MCF 10A (cell line): ENCODE measurements around the gene RERE. TPM values are rescaled to one million over a fixed set of nuclear protein-coding genes. Genes with fewer than 3 reads are reported as not detected.

Source experiments
- BruUV-seq: library from RNA; stranded (reverse); fragments of 400-500 nt; replicated peaks from 2 replicates; lab custom pipeline; 2021; lab: Mats Ljungman, UMichigan
- CTCF ChIA-PET: fragments of 300-600 bp; sonication (Branson Sonifier 250); formaldehyde crosslinking; extraction: SDS; loops from one replicate; lab custom pipeline; 2021; ENCODE audit warnings: antibody characterized with exemption, inconsistent platforms; lab: Yijun Ruan, JAX
- POLR2A ChIA-PET: fragments of 300-600, 350-650 bp; sonication (Branson Sonifier 250); formaldehyde crosslinking; extraction: SDS; loops from one replicate; lab custom pipeline; 2020; ENCODE audit warnings: antibody characterized with exemption, inconsistent platforms; lab: Yijun Ruan, JAX
- DNase-seq: peaks from one replicate; pipeline ENCODE4 v3.0.0-alpha.2; 2018; ENCODE audit not compliant: unreplicated experiment
- H3K27ac Mint-ChIP-seq: one replicate; pipeline ENCODE4 v1.8.0; 2022; ENCODE audit warnings: mild to moderate bottlenecking, low read depth, mixed read lengths; ENCODE audit not compliant: unreplicated experiment
- H3K27me3 Mint-ChIP-seq: one replicate; pipeline ENCODE4 v1.8.0; 2022; ENCODE audit warnings: mixed read lengths; ENCODE audit not compliant: insufficient read depth, unreplicated experiment
- H3K36me3 Mint-ChIP-seq: one replicate; pipeline ENCODE4 v1.8.0; 2022; ENCODE audit warnings: mild to moderate bottlenecking, moderate library complexity, mixed read lengths; ENCODE audit not compliant: insufficient read depth, unreplicated experiment
- H3K4me1 Mint-ChIP-seq: one replicate; pipeline ENCODE4 v1.8.0; 2022; ENCODE audit warnings: mixed read lengths; ENCODE audit not compliant: insufficient read depth, unreplicated experiment
- H3K4me3 Mint-ChIP-seq: one replicate; pipeline ENCODE4 v1.8.0; 2022; ENCODE audit warnings: mild to moderate bottlenecking, moderate library complexity, mixed read lengths; ENCODE audit not compliant: unreplicated experiment
- H3K9me3 Mint-ChIP-seq: one replicate; pipeline ENCODE4 v1.8.0; 2022; ENCODE audit warnings: mixed read lengths; ENCODE audit not compliant: unreplicated experiment
- intact Hi-C: fragments of 100-400 bp; cut with micrococcal nuclease; formaldehyde crosslinking; loops from 2 replicates; pipeline ENCODE4 v1.14.1; 2022
- total RNA-seq: library from RNA; stranded (reverse); gene quantifications from 2 replicates; pipeline ENCODE4 v1.2.3, GENCODE V29; 2022
- TF ChIP-seq, protein P1 (sequence below): fragments of 200-600 bp; IDR thresholded peaks from one replicate; pipeline ENCODE4 v1.8.0; 2022; ENCODE audit warnings: antibody characterized with exemption, mild to moderate bottlenecking; ENCODE audit not compliant: unreplicated experiment

The RERE gene
- total RNA-seq, 1 experiment from 2014 or later = 48.4 TPM

DNA sequence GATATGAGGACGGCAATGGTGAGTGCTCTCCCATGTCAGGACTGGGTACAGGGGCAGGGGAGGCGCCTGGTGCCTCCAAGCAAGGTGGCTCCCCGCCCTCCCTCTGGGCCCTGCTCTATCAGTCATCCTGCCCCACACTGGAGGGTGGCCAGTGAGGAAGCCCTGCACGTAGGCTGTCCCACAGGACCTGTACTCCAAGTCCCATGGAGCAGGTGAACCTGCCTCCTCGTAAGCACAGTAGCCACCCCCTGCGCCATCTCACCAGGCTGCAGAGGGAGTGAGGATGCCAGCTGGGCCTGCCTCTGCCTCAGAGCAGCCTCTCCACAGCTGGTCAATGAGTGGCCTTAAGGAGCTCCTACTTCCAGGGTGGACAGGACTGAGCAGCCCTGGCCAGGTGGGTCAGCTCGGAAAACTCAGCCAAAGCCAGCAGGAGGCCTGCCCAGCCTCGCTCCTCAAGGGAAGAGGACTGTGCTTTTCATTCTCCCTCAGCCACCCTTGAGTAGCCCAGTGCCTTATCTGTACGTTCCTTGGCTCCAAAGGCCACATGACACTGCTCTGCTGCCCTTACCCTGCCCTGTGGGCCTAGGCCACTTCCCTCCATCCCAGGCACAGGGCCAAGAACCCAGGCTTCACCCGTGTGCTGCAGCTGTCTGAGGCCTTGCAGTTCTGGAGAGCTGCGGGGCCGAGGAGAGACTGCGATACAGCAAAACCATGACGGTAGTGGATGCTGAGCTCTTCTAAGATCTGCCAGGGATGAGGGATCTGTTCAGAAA lies 459.9 kb downstream of the RERE start:
- peaks cover 82% of the 10 kb centered on the region for H3K36me3 Mint-ChIP-seq
- intact Hi-C loops = no loop called here
- peaks cover 5% of the 10 kb centered on the region for H3K4me1 Mint-ChIP-seq
- TF ChIP-seq, protein P1, sequence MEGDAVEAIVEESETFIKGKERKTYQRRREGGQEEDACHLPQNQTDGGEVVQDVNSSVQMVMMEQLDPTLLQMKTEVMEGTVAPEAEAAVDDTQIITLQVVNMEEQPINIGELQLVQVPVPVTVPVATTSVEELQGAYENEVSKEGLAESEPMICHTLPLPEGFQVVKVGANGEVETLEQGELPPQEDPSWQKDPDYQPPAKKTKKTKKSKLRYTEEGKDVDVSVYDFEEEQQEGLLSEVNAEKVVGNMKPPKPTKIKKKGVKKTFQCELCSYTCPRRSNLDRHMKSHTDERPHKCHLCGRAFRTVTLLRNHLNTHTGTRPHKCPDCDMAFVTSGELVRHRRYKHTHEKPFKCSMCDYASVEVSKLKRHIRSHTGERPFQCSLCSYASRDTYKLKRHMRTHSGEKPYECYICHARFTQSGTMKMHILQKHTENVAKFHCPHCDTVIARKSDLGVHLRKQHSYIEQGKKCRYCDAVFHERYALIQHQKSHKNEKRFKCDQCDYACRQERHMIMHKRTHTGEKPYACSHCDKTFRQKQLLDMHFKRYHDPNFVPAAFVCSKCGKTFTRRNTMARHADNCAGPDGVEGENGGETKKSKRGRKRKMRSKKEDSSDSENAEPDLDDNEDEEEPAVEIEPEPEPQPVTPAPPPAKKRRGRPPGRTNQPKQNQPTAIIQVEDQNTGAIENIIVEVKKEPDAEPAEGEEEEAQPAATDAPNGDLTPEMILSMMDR = no peak
- no peak overlapping the region for H3K4me3 Mint-ChIP-seq
- no TSS peak for BruUV-seq
- H3K27me3 Mint-ChIP-seq = no peaks in the 10 kb centered on the region
- no peak for DNase-seq
- H3K27ac Mint-ChIP-seq = peak overlapping the region; percentile 71
- ChIA-PET CTCF (interaction anchor here (0.6 to 2.1 kb wide), 5 partner anchors 10 to 464 kb away, joined by 4 to 7 read pairs (median 4); no protein-coding TSS in a partner anchor), POLR2A (interaction anchor here (1.0 kb wide), 1 partner anchor 14 kb away, joined by 4 read pairs; no protein-coding TSS in a partner anchor)
- H3K9me3 Mint-ChIP-seq = no peaks in the 10 kb centered on the region

DNA sequence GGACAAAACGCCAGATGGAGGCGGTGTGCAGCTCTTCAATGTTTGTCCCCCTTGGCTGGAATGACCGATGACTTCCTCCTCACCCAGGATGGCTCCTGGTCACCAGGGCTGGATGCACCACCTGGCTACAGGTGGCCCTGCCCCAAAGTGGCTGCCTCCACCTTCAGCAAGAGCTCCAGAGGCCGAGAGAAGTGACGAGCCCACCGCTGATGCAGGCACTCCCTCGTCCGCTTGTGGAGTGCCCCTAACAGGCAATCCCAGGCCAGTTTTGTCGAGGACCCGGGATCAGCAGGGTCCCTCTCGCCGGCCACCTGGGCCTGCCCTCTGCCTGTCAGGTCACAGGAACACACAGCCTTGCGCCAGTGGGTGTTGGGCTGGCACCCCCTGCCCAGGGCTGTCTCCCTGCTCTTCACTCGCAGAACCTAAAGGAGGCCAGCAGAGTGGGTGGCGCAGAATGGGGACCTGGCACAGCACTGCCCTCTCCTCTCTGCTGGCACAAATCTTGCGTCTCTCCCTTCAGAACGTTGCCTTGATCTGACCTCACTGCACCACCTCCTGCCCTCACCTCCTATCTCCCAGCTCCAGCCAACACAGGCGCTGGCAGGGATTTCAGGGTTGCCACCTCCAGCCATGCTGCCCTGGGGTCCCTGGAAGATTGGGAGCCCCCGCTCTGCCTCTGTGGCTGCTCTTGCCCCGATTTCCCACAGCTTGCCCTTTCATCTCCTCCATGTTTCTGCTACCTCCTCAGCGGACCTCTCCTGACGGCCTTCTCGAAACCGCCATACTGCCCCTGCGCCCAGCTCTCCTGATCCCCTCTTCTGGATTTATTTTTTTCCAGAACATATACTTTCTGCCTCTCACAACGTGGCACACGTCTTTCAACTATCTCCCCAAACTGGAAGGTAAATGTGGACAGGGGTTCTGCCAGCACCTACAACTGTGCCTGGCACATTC lies 460.9 kb downstream of the RERE start:
- H3K36me3 Mint-ChIP-seq = peaks cover 80% of the 10 kb centered on the region
- H3K4me1 Mint-ChIP-seq = peaks cover 5% of the 10 kb centered on the region
- H3K9me3 Mint-ChIP-seq = no peaks in the 10 kb centered on the region
- ChIA-PET CTCF (interaction anchor here (0.6 to 1.1 kb wide), 2 partner anchors 9 to 688 kb away, joined by 3 to 7 read pairs; no protein-coding TSS in a partner anchor), POLR2A (interaction anchor here (1.0 kb wide), 1 partner anchor 13 kb away, joined by 4 read pairs; no protein-coding TSS in a partner anchor)
- H3K27me3 Mint-ChIP-seq = no peaks in the 10 kb centered on the region
- TF ChIP-seq, protein P1 = no peak
- no TSS peak for BruUV-seq
- no peak overlapping the region for H3K4me3 Mint-ChIP-seq
- intact Hi-C loops = no loop called here
- H3K27ac Mint-ChIP-seq = peak overlapping the region; percentile 71
- no peak for DNase-seq

DNA sequence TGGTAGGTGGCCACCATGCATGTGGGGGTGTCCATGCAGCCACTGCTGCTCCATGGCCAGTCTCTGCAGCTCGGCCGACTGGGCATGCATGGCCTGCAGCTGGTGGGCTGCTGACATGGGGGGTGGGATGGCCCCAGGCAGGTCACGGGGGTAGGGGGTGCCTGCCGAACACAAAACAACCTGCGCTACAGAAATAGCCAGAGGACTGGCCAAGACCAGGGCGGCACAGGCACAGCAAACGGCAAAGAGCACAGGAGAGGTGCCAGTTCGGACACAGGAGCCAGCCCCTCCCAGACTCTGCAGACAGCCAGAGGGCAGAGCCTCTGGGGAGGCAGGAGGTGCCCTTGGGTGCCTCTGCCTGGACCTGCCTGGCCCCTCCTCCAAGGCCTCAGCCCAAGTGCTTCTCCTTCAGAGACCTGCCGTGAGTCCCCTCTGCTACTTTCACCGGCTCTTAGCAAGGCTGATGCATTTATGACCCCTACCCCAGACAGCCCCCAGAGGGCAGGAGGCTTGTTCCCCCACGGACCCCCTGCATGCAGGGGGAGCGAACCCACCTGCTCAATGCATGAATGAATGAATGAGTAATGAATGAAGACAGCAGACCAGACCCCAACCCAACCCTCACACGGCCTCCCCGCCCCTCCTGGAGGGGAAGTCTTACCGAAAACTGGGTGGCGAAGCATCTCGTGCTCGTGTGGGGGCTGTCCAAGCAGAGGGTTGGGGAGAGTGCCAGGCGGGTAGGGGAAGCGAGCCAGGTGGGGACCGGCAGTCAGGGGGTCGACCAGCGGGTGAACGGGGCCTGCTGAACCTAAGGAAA lies 461.8 kb downstream of the RERE start:
- CTCF ChIA-PET = interaction anchor here (0.6 to 0.7 kb wide), 3 partner anchors 10 to 469 kb away, joined by 3 read pairs; no protein-coding TSS in a partner anchor
- H3K4me3 Mint-ChIP-seq = no peak overlapping the region
- intact Hi-C loops = no loop called here
- TF ChIP-seq, protein P1 = no peak
- POLR2A ChIA-PET = interaction anchor here (0.6 kb wide), 1 partner anchor 353 kb away, joined by 3 read pairs; no protein-coding TSS in a partner anchor
- peaks cover 82% of the 10 kb centered on the region for H3K36me3 Mint-ChIP-seq
- H3K27ac Mint-ChIP-seq = no peak overlapping the region
- BruUV-seq = no TSS peak
- no peaks in the 10 kb centered on the region for H3K9me3 Mint-ChIP-seq
- H3K27me3 Mint-ChIP-seq = no peaks in the 10 kb centered on the region
- peaks cover 5% of the 10 kb centered on the region for H3K4me1 Mint-ChIP-seq
- no peak for DNase-seq
